ENCODE results near the gene RAB40C.

RAB40C gene

GRCh38 chr16:659618-660017 is 69.8 kb downstream of the RAB40C start:
- Histone ChIP-seq H3K4me3 (ENCODE audit: low read depth, low read length) (no peak overlapping the region), H3K18ac (ENCODE audit: low read length) (no peak overlapping the region), H3K9me3 (ENCODE audit: insufficient read depth, low read depth, low read length) (no peaks in the 10 kb centered on the region), H2BK120ac (ENCODE audit: insufficient read depth, low read length, poor library complexity) (no peak overlapping the region), H3K4me2 (ENCODE audit: low read length) (no peak overlapping the region), H3K4me1 (ENCODE audit: control insufficient read depth in 1 of 2, insufficient read depth in 2 of 2, low read length in 2 of 2) (peaks cover 6 to 8% of the 10 kb centered on the region in 2 experiments), H4K8ac (ENCODE audit: low read depth, low read length) (no peak overlapping the region), H2BK12ac (ENCODE audit: low read length) (no peak overlapping the region), H3K27me3 (ENCODE audit: insufficient read depth, low read length) (no peaks in the 10 kb centered on the region), H3K4ac (ENCODE audit: low read depth, low read length) (no peak overlapping the region), H3K9ac (ENCODE audit: low read length) (no peak overlapping the region), H3K79me2 (ENCODE audit: control insufficient read depth, insufficient read depth, low read length, poor library complexity) (no peaks in the 10 kb centered on the region), H3K27ac (ENCODE audit: low read depth, low read length) (no peak overlapping the region), H4K12ac (ENCODE audit: low read depth, low read length) (no peak overlapping the region), H3K36me3 (ENCODE audit: control insufficient read depth in 1 of 2, insufficient read depth in 2 of 2, low read length in 2 of 2) (peaks cover 30 to 51% of the 10 kb centered on the region in 2 experiments), H3K14ac (ENCODE audit: low read length) (no peak overlapping the region), H2AK5ac (ENCODE audit: low read length) (no peak overlapping the region), H3K23ac (ENCODE audit: low read length) (no peak overlapping the region), H4K91ac (ENCODE audit: low read depth, low read length) (no peak overlapping the region), H3K79me1 (ENCODE audit: low read length) (no peaks in the 10 kb centered on the region), H2BK5ac (ENCODE audit: low read depth, low read length, poor library complexity) (no peak overlapping the region), H2AFZ (ENCODE audit: insufficient read depth, low read length, poor library complexity) (no peak overlapping the region)
- WGBS (ENCODE audit: extremely low coverage, insufficient coverage, insufficient read length), result no CpG with 5 or more reads among the region's 20 CpGs
- no peak for DNase-seq

DNA sequence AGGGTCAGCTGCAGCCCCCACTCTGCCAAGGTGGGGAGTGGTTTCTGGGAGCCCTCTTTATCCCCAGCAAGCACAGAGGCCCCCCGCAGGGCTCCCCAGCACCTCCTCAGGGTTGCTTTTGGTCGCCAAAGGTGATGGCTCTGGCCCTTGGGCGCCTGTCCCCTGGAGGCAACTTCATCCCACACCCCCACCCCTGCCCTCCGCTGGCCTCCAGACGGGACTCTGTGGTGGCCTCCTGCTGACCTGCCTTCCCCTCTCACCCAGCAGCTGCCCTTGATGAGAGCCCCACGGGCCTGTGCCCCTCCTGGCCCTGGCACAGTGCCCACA is 70.2 kb downstream of the RAB40C start:
- Histone ChIP-seq H2AK5ac (ENCODE audit: low read length) (no peak overlapping the region), H3K18ac (ENCODE audit: low read length) (no peak overlapping the region), H3K79me1 (ENCODE audit: low read length) (no peaks in the 10 kb centered on the region), H3K4me2 (ENCODE audit: low read length) (no peak overlapping the region), H3K36me3 (ENCODE audit: control insufficient read depth in 1 of 2, insufficient read depth in 2 of 2, low read length in 2 of 2) (peaks cover 29 to 50% of the 10 kb centered on the region in 2 experiments), H3K23ac (ENCODE audit: low read length) (no peak overlapping the region), H2BK12ac (ENCODE audit: low read length) (no peak overlapping the region), H3K27ac (ENCODE audit: low read depth, low read length) (no peak overlapping the region), H3K9me3 (ENCODE audit: insufficient read depth, low read depth, low read length) (no peaks in the 10 kb centered on the region), H4K91ac (ENCODE audit: low read depth, low read length) (no peak overlapping the region), H4K12ac (ENCODE audit: low read depth, low read length) (no peak overlapping the region), H2BK5ac (ENCODE audit: low read depth, low read length, poor library complexity) (no peak overlapping the region), H3K79me2 (ENCODE audit: control insufficient read depth, insufficient read depth, low read length, poor library complexity) (no peaks in the 10 kb centered on the region), H3K9ac (ENCODE audit: low read length) (no peak overlapping the region), H3K4me3 (ENCODE audit: low read depth, low read length) (no peak overlapping the region), H3K4me1 (ENCODE audit: control insufficient read depth in 1 of 2, insufficient read depth in 2 of 2, low read length in 2 of 2) (peaks cover 6 to 8% of the 10 kb centered on the region in 2 experiments), H2BK120ac (ENCODE audit: insufficient read depth, low read length, poor library complexity) (no peak overlapping the region), H4K8ac (ENCODE audit: low read depth, low read length) (no peak overlapping the region), H2AFZ (ENCODE audit: insufficient read depth, low read length, poor library complexity) (no peak overlapping the region), H3K14ac (ENCODE audit: low read length) (no peak overlapping the region), H3K4ac (ENCODE audit: low read depth, low read length) (no peak overlapping the region), H3K27me3 (ENCODE audit: insufficient read depth, low read length) (no peaks in the 10 kb centered on the region)
- no CpG with 5 or more reads among the region's 6 CpGs for WGBS (ENCODE audit: extremely low coverage, insufficient coverage, insufficient read length)
- no peak for DNase-seq

DNA sequence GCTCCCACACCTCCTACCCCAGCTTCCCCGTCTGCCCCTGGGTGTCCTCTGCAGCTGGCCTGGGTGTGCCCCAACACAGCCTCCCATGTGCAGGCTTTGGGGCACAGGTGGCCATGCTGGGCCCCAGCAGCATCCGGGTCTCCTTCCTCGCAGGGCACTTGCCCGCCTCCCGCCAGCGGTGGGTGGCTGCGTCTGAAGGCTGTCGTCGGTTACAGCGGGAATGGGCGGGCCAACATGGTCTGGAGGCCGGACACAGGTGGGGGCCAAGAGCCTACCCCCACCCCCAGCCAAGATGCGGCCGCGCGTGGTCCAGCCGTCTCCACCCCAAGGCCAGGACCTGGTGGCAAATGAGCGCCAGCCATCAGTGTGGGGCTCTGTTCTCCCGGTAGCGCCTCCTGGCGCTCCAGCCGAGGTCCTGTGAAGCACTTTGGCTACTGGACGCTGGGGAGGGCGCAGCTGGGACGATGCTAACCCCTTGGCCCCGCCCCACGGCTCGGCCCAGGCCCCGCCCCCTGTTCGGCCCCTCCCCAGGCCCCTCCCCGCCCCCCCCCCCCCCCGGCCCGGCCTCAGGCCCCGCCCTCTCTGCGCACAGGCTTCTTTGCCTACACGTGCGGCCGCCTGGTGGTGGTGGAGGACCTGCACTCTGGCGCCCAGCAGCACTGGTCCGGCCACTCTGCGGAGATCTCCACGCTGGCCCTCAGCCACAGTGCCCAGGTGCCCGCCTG is 70.8 kb downstream of the RAB40C start:
- no CpG with 5 or more reads among the region's 43 CpGs for WGBS (ENCODE audit: extremely low coverage, insufficient coverage, insufficient read length)
- peak overlapping the region; percentile 53 for H4K91ac ChIP-seq (ENCODE audit: low read depth, low read length)
- H2BK12ac ChIP-seq (ENCODE audit: low read length), result no peak overlapping the region

GRCh38 chr16:661184-661821 is 71.4 kb downstream of the RAB40C start:
- Histone ChIP-seq H3K4me2 (ENCODE audit: low read length) (no peak overlapping the region), H3K27ac (ENCODE audit: low read depth, low read length) (no peak overlapping the region), H3K9ac (ENCODE audit: low read length) (no peak overlapping the region), H3K36me3 (ENCODE audit: control insufficient read depth in 1 of 2, insufficient read depth in 2 of 2, low read length in 2 of 2) (peaks cover 20 to 39% of the 10 kb centered on the region in 2 experiments), H3K4ac (ENCODE audit: low read depth, low read length) (no peak overlapping the region), H4K91ac (ENCODE audit: low read depth, low read length) (peak overlapping the region; percentile 53), H3K14ac (ENCODE audit: low read length) (peak overlapping the region; percentile 29), H2BK120ac (ENCODE audit: insufficient read depth, low read length, poor library complexity) (no peak overlapping the region), H4K8ac (ENCODE audit: low read depth, low read length) (peak overlapping the region; percentile 59), H3K4me1 (ENCODE audit: control insufficient read depth in 1 of 2, insufficient read depth in 2 of 2, low read length in 2 of 2) (peaks cover 6 to 8% of the 10 kb centered on the region in 2 experiments), H2AK5ac (ENCODE audit: low read length) (peak overlapping the region; percentile 70), H3K79me1 (ENCODE audit: low read length) (no peaks in the 10 kb centered on the region), H3K4me3 (ENCODE audit: low read depth, low read length) (no peak overlapping the region), H3K79me2 (ENCODE audit: control insufficient read depth, insufficient read depth, low read length, poor library complexity) (no peaks in the 10 kb centered on the region), H2BK5ac (ENCODE audit: low read depth, low read length, poor library complexity) (peak overlapping the region; percentile 7), H3K27me3 (ENCODE audit: insufficient read depth, low read length) (no peaks in the 10 kb centered on the region), H2BK12ac (ENCODE audit: low read length) (peak overlapping the region; percentile 8), H3K9me3 (ENCODE audit: insufficient read depth, low read depth, low read length) (no peaks in the 10 kb centered on the region), H2AFZ (ENCODE audit: insufficient read depth, low read length, poor library complexity) (peak overlapping the region; percentile 27), H3K23ac (ENCODE audit: low read length) (no peak overlapping the region), H4K12ac (ENCODE audit: low read depth, low read length) (no peak overlapping the region), H3K18ac (ENCODE audit: low read length) (peak overlapping the region; percentile 9)
- WGBS (ENCODE audit: extremely low coverage, insufficient coverage, insufficient read length), result no CpG with 5 or more reads among the region's 35 CpGs
- DNase-seq, result no peak

More for the DNA sequence above, 70.8 kb downstream of the RAB40C start:
- H2AK5ac ChIP-seq (ENCODE audit: low read length), result peak overlapping the region; percentile 70
- no peak overlapping the region for H3K4ac ChIP-seq (ENCODE audit: low read depth, low read length)
- peaks cover 24 to 45% of the 10 kb centered on the region in 2 experiments for H3K36me3 ChIP-seq (ENCODE audit: control insufficient read depth in 1 of 2, insufficient read depth in 2 of 2, low read length in 2 of 2)
- peak overlapping the region; percentile 27 for H2AFZ ChIP-seq (ENCODE audit: insufficient read depth, low read length, poor library complexity)
- H3K79me2 ChIP-seq (ENCODE audit: control insufficient read depth, insufficient read depth, low read length, poor library complexity), result no peaks in the 10 kb centered on the region
- H3K9ac ChIP-seq (ENCODE audit: low read length), result no peak overlapping the region
- no peaks in the 10 kb centered on the region for H3K9me3 ChIP-seq (ENCODE audit: insufficient read depth, low read depth, low read length)
- H3K4me2 ChIP-seq (ENCODE audit: low read length), result no peak overlapping the region
- no peak overlapping the region for H3K4me3 ChIP-seq (ENCODE audit: low read depth, low read length)
- H3K18ac ChIP-seq (ENCODE audit: low read length), result no peak overlapping the region
- no peaks in the 10 kb centered on the region for H3K27me3 ChIP-seq (ENCODE audit: insufficient read depth, low read length)
- no peaks in the 10 kb centered on the region for H3K79me1 ChIP-seq (ENCODE audit: low read length)
- no peak overlapping the region for H3K27ac ChIP-seq (ENCODE audit: low read depth, low read length)
- H4K12ac ChIP-seq (ENCODE audit: low read depth, low read length), result no peak overlapping the region
- peak overlapping the region; percentile 59 for H4K8ac ChIP-seq (ENCODE audit: low read depth, low read length)
- H2BK5ac ChIP-seq (ENCODE audit: low read depth, low read length, poor library complexity), result peak overlapping the region; percentile 7
- peaks cover 6 to 8% of the 10 kb centered on the region in 2 experiments for H3K4me1 ChIP-seq (ENCODE audit: control insufficient read depth in 1 of 2, insufficient read depth in 2 of 2, low read length in 2 of 2)
- peak; percentile 87 to 93 for DNase-seq
- no peak overlapping the region for H2BK120ac ChIP-seq (ENCODE audit: insufficient read depth, low read length, poor library complexity)
- H3K23ac ChIP-seq (ENCODE audit: low read length), result no peak overlapping the region
- H3K14ac ChIP-seq (ENCODE audit: low read length), result no peak overlapping the region
